ENCODE measurements around the gene TXLNB. TPM values are rescaled to one million over a fixed set of nuclear protein-coding genes. Genes with fewer than 3 reads are reported as not detected.
A peak's percentile ranks its signal among the peaks of the same experiment; 100 is the strongest.

The TXLNB gene
- total and polyA plus RNA-seq, 2 of the 13 experiments (the other 11 are each of a cell fraction or from before 2014, with no cell fraction given), result not detected

GRCh38 chr6:139308936-139309603 is 17.3 kb upstream of the TXLNB start (continued):
- TF ChIP-seq CREM (IDR thresholded peaks at IDR 0.05), result peak; percentile 62; the same call in 1 of the 2 replicates
- no peak for TF ChIP-seq CREM (CRISPR knock-in tag; IDR thresholded peaks at IDR 0.05)
- no peak for TF ChIP-seq KDM5B (CRISPR knock-in tag; IDR thresholded peaks at IDR 0.05; ENCODE audit: borderline replicate concordance)
- TF ChIP-seq MLX (CRISPR knock-in tag; IDR thresholded peaks at IDR 0.05), result 0 out of 2 replicates have a peak, but pooled peaks have one; percentile 35
- peak; percentile 66 for TF ChIP-seq RARA (CRISPR knock-in tag; IDR thresholded peaks at IDR 0.05)
- no peak for TF ChIP-seq SKI (IDR thresholded peaks at IDR 0.05; ENCODE audit: partially characterized antibody)
- TF ChIP-seq HOXD1 (CRISPR knock-in tag; IDR thresholded peaks at IDR 0.05), result no peak; the same call in 1 of the 2 replicates
- TF ChIP-seq CREB3 (CRISPR knock-in tag; IDR thresholded peaks at IDR 0.05), result no peak
- no peak; the same call in 1 of the 2 replicates for TF ChIP-seq POGK (CRISPR knock-in tag; conservative IDR thresholded peaks at IDR 0.05)
- no peak for TF ChIP-seq ZIK1 (CRISPR knock-in tag; IDR thresholded peaks at IDR 0.05; ENCODE audit: borderline replicate concordance, low read depth)
- TF ChIP-seq MXI1 (IDR thresholded peaks at IDR 0.05; ENCODE audit: borderline replicate concordance, low read depth, low read length), result peak; percentile 57; the same call in 1 of the 3 replicates
- TF ChIP-seq ZNF142 (CRISPR knock-in tag; IDR thresholded peaks at IDR 0.05), result no peak
- no peak for TF ChIP-seq LBX2 (CRISPR knock-in tag; IDR thresholded peaks at IDR 0.05; ENCODE audit: borderline replicate concordance)
- TF ChIP-seq REST (IDR thresholded peaks at IDR 0.05; ENCODE audit: borderline replicate concordance in 1 of 2, low read depth in 1 of 2, low read length in 2 of 2), result no peak

Data from HepG2 (cell line).